GM18909 (cell line): Measurements from ENCODE around the gene SLC13A1.
"Not testable (repeated sequence)": the region's sequence is repeated elsewhere in the genome, so short reads cannot be mapped to it uniquely, and the experiment has no call there.

Experiments
- ATAC-seq: cut with Tn5 transposase; IDR thresholded peaks from one replicate; pipeline ENCODE4 v1.9.1; 2021; ENCODE audit warnings: mild to moderate bottlenecking; ENCODE audit not compliant: unreplicated experiment, poor library complexity

SLC13A1 gene

DNA sequence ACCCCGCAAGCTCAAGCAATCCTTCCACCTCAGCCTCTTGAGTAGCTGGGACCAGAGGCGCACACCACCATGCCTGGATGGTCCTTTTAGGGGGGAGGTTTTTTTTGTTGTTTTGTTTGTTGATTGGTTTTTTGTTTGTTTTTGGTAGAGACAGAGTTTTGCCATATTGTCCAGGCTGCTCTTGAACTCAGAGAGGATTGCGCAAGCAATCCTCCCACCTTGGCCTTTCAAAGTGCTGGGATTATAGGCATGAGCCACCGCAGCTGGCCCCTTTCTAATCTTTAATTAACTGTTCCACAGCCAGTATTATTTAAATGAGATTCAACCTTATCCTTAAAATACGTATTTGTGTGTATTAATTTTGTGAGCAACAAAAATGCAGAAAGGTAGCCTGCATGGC is 65.8 kb downstream of the SLC13A1 start:
- ATAC-seq: no peak

GRCh38 chr7:123131961-123132360 is 67.8 kb downstream of the SLC13A1 start:
- no peak for ATAC-seq

GRCh38 chr7:123131556-123131955 is 68.2 kb downstream of the SLC13A1 start:
- ATAC-seq: no peak

DNA sequence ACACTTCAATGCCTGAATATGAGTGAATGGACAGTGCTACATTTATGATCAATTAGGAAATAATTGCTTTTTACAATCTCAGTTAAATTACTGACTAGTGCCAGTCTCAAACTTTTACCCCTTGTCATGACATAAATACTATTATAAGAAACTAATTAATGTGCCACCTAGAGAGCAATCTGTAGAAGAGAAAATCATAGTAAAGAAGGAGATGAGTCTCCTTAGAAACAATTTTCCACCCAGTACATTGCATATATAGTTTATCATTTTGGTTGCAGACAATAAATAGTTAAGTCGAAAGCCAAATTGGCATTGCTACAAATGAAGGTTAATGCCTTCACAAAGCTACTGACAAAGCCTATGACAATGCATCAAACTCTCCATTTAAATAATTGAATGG is 68.6 kb downstream of the SLC13A1 start:
- ATAC-seq: no peak

GRCh38 chr7:123126691-123127090 is 73.1 kb downstream of the SLC13A1 start:
- ATAC-seq: no peak

- no peak for ATAC-seq
Observed at GRCh38 chr7:123126171-123126570, 73.6 kb downstream of the SLC13A1 start.

DNA sequence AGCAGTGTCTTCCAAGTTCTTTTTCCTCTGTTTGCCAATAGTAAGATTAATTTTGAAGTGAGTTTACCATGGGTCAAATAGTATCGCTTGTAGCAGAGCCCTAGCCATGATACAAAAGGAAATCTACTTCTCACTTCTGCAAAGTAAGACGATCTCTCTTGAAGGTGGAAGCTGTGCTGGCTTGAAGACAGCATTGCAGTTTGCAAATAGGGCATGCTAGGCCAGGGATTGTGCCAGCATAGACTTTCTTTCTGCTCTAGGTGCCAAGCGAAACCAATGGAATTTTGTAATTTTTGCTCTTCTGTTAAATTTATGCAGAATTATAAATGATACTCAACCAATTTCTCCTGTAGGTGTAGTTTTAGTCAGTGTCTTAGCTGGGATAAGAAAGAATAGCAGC is 74.5 kb downstream of the SLC13A1 start:
- no peak for ATAC-seq

GRCh38 chr7:123122916-123123315 is 76.9 kb downstream of the SLC13A1 start:
- no peak for ATAC-seq

DNA sequence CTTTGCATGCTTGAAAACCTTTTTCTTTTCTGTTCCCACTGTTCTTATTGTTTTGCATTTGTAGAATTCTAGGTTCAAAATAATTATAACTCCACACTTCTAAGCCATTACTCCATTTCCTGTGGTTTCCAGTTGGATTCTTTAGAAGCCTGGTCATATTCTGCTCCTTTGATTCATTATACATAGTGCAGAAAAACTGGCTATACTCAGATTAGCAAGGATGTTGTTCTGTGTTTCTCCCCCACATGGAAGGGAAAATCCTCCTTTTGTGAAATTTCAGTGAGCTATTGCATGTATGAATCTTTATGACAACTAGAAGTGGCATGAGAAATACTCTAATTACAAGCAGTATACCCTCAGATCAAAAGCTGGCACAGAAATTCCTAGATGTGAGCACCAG is 79.5 kb downstream of the SLC13A1 start:
- no peak for ATAC-seq

DNA sequence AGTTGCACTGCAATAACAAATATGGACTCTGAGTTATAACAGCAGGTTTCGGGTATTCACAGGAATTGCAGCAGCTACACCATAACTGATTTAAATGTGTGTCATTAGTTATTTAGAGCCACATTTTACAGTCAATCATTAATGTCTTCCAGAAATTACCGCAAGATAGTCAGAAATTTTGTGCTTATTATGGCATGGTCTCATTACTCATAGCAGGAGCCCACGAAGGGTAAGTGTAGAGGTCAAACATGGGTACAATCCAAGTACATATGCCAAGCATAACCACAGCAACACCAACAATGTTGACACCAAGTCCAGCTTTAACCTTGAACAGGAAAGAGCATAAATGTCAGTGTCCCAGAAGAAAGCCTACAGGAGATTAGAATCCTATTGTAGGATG is 84.4 kb downstream of the SLC13A1 start:
- no peak for ATAC-seq

DNA sequence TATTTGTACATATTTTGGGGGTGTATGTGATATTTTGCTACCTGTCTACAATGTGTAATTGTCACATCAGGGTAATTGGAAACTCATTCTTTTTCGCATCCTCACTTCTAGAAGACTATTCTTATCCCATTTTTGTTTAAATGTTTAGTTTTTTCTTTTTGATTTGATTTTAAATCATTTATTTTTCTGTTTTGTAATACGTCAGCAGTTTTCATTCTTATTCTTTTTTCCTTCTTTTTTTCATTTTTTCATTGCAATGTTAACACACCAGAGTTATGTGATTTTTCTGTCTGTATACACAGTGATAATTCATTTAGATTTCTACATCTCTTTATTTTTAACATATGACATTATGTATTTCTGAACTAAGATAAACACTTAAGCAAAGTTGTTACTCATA is 85.5 kb downstream of the SLC13A1 start:
- ATAC-seq: no peak

GRCh38 chr7:123112833-123113232 is 86.9 kb downstream of the SLC13A1 start:
- no peak for ATAC-seq

DNA sequence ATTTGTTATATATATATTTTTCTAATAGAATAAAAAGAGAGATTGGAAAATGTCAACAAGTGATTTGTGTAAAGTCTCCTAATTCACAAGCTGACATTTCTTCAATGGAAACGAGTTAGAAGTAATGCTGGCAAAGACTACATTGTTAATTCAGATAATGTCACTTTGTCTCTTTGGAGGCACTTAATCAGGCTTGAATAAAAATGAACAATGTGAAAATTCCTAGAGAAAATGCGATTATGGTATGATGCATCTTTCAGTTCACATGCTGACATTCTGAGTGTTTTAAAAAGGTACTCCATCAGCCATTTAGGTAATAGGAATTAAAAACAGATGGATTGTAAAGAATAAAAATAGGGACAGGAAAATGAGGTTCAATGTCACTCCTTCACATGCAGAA is 100.1 kb downstream of the SLC13A1 start:
- ATAC-seq: no peak

DNA sequence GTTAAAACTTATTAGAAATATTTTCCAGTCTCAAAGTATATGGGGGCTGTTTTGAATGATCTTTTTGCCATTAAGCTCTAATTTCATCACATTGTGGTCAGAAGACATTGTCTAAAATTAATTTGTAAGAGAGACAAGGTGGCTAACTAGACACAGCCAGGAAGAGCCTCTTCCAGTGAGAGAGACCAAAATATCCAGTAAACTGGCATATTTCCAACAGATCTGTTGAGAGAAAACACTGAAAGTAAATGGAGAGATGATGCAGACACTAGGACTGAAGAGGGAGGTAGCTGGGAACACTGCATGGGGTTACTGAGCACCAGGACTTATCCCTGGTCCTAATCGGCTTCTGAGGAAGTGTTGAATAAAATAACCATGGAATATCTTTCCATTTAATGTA is 102.8 kb downstream of the SLC13A1 start:
- no peak for ATAC-seq

DNA sequence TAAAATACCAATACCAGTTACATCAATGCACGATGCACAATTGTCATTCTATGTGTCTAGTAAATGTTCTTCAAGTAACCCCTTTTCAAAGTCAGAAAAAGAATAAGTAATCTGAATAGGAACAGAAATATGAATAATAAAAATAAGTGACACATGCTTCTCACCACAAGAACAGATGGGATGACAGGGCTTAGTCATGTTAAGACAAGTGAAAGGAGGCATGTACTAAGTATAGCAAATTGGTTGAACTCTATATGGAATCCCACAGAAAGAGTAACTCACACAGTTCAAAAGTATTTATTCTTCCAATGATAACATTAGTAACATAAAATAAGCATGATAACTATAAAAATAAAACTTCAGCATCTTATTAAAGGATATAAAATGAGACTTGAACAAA is 103.3 kb downstream of the SLC13A1 start:
- ATAC-seq: no peak

- ATAC-seq: no peak
Observed at GRCh38 chr7:123090456-123090855, 109.3 kb downstream of the SLC13A1 start.

DNA sequence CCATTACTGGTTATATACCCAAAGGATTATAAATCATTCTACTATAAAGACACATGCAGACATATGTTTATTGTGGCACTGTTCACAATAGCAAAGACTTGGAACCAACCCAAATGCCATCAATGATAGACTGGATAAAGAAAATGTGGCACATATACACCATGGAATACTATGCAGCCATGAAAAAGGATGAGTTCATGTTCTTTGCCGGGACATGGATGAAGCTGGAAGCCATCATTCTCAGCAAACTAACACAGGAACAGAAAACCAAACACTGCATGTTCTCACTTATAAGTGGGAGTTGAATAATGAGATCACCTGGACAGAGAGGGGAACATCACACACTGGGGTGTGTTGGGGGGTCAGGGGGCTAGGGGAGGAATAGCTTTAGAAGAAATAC is 112.9 kb downstream of the SLC13A1 start:
- not testable (repeated sequence) for ATAC-seq

GRCh38 chr7:123084861-123085260 is 114.9 kb downstream of the SLC13A1 start:
- not testable (repeated sequence) for ATAC-seq

- no peak for ATAC-seq
Observed at GRCh38 chr7:123079021-123079420, 120.7 kb downstream of the SLC13A1 start.

GRCh38 chr7:123075838-123076467 is 123.8 kb downstream of the SLC13A1 start:
- no peak for ATAC-seq

DNA sequence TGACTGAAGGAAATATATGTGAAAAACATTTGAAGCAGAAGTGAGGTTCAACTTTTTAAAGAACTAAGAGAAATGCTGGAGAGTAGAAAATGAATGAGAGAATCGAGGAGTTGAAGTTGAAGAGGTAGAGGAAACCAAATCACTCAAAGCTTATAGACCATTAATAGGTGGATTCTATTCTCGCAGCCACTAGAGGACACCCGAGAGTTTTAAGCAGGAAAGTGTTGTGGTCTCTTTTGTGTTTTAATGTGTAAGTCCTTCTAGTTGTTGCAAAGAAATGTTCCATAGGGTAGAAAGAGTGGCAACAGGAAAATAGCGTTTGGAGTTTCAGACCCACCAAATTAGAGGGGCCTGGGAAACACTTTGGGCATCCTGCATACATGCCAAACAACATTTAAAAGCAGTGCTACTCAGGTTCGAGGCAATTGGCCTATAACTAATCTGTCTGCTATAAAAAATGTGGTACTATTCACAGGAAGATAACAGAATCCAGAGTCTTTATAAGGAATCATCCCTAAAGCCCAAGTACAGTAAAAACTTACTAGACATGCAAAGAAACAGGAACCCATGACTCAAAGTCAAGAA is 129.0 kb downstream of the SLC13A1 start:
- ATAC-seq: peak; percentile 61

GRCh38 chr7:123067814-123068213 is 132.0 kb downstream of the SLC13A1 start:
- no peak for ATAC-seq
